Left kidney (tissue), 2 donors: ENCODE data around the gene FBXW4. TPM values are rescaled to one million over a fixed set of nuclear protein-coding genes. Genes with fewer than 3 reads are reported as not detected.
"Not testable (repeated sequence)": the region's sequence is repeated elsewhere in the genome, so short reads cannot be mapped to it uniquely, and the experiment has no call there.

Experiments
- DNase-seq: peaks from one replicate; pipeline ENCODE4 v3.0.0-alpha.2; 2013
- polyA plus RNA-seq: library from polyadenylated mRNA; unstranded; fragments of 120-200 nt; gene quantifications from one replicate; pipeline ENCODE4 v1.2.1, GENCODE V29; 2013; ENCODE audit not compliant: insufficient read length

FBXW4 gene
- polyA plus RNA-seq, 1 donor: 55.1 TPM

GRCh38 chr10:101617102-101617823 is 77.7 kb downstream of the FBXW4 start:
- no peak for DNase-seq

GRCh38 chr10:101616415-101617101 is 78.4 kb downstream of the FBXW4 start:
- DNase-seq: no peak

GRCh38 chr10:101615525-101616116 is 79.3 kb downstream of the FBXW4 start:
- no peak for DNase-seq

GRCh38 chr10:101614663-101615524 is 80.1 kb downstream of the FBXW4 start:
- DNase-seq: no peak

GRCh38 chr10:101613646-101614045 is 81.3 kb downstream of the FBXW4 start:
- DNase-seq: no peak

- no peak for DNase-seq
These were observed 82.1 kb downstream of the FBXW4 start for GRCh38 chr10:101612872-101613271.

GRCh38 chr10:101612086-101612485 is 82.9 kb downstream of the FBXW4 start:
- DNase-seq: no peak

- no peak for DNase-seq
These were observed 83.7 kb downstream of the FBXW4 start for GRCh38 chr10:101611096-101611905.

- DNase-seq: no peak
These were observed 85.5 kb downstream of the FBXW4 start for GRCh38 chr10:101609481-101609880.

- DNase-seq: no peak
These were observed 87.8 kb downstream of the FBXW4 start for GRCh38 chr10:101607124-101607523.

GRCh38 chr10:101602761-101603398 is 92.1 kb downstream of the FBXW4 start:
- peak; percentile 74 for DNase-seq

- DNase-seq: no peak
These were observed 93.4 kb downstream of the FBXW4 start for GRCh38 chr10:101601541-101601940.

GRCh38 chr10:101597091-101597900 is 97.7 kb downstream of the FBXW4 start:
- DNase-seq: no peak

- DNase-seq: no peak
These were observed 99.2 kb downstream of the FBXW4 start for GRCh38 chr10:101595591-101596433.

GRCh38 chr10:101593331-101593730 is 101.6 kb downstream of the FBXW4 start:
- DNase-seq: not testable (repeated sequence)

GRCh38 chr10:101588879-101589278 is 106.1 kb downstream of the FBXW4 start:
- DNase-seq: no peak

- DNase-seq: peak; percentile 96
These were observed 107.0 kb downstream of the FBXW4 start, which contains the start of the genes DPCD and POLL for GRCh38 chr10:101587725-101588653. Gene DPCD (plus strand): TSS chr10:101588321. CDS start chr10:101588337, 16 bp downstream. Gene POLL (minus strand): TSS chr10:101588257. CDS start chr10:101587360, 897 bp downstream.

GRCh38 chr10:101585841-101586240 is 109.1 kb downstream of the FBXW4 start:
- no peak for DNase-seq
